ENCODE measurements around the gene MT1X.

The MT1X gene

GRCh38 chr16:56690420-56691122, 8.3 kb downstream of the MT1X start:
- DNase-seq (ENCODE audit: low read depth): no peak

GRCh38 chr16:56691885-56692284, 9.6 kb downstream of the MT1X start:
- no peak for TF ChIP-seq CTCF (conservative IDR thresholded peaks at IDR 0.05; ENCODE audit: low read depth, low read length)
- peak; percentile 41 for DNase-seq (ENCODE audit: low read depth)
- H3K4me3 ChIP-seq (ENCODE audit: low read length): no peak overlapping the region

More at GRCh38 chr16:56690420-56691122, 8.3 kb downstream of the MT1X start:
- no peak overlapping the region for H3K4me3 ChIP-seq (ENCODE audit: low read length)
- no peak for TF ChIP-seq CTCF (conservative IDR thresholded peaks at IDR 0.05; ENCODE audit: low read depth, low read length)

- no peak overlapping the region for H3K4me3 ChIP-seq (ENCODE audit: low read length)
- DNase-seq (ENCODE audit: low read depth): no peak
- no peak for TF ChIP-seq CTCF (conservative IDR thresholded peaks at IDR 0.05; ENCODE audit: low read depth, low read length)
Observed at GRCh38 chr16:56695246-56695645, 13.0 kb downstream of the MT1X start.

GRCh38 chr16:56697456-56698155, 15.3 kb downstream of the MT1X start:
- no peak for DNase-seq (ENCODE audit: low read depth)
- H3K4me3 ChIP-seq (ENCODE audit: low read length): no peak overlapping the region
- TF ChIP-seq CTCF (conservative IDR thresholded peaks at IDR 0.05; ENCODE audit: low read depth, low read length): no peak

- no peak for DNase-seq (ENCODE audit: low read depth)
- no peak for TF ChIP-seq CTCF (conservative IDR thresholded peaks at IDR 0.05; ENCODE audit: low read depth, low read length)
- no peak overlapping the region for H3K4me3 ChIP-seq (ENCODE audit: low read length)
Observed at GRCh38 chr16:56700195-56700594, 17.9 kb downstream of the MT1X start.

GRCh38 chr16:56700631-56701030, 18.4 kb downstream of the MT1X start:
- H3K4me3 ChIP-seq (ENCODE audit: low read length): no peak overlapping the region
- no peak for DNase-seq (ENCODE audit: low read depth)
- TF ChIP-seq CTCF (conservative IDR thresholded peaks at IDR 0.05; ENCODE audit: low read depth, low read length): no peak

- no peak for DNase-seq (ENCODE audit: low read depth)
- no peak overlapping the region for H3K4me3 ChIP-seq (ENCODE audit: low read length)
- no peak for TF ChIP-seq CTCF (conservative IDR thresholded peaks at IDR 0.05; ENCODE audit: low read depth, low read length)
Observed at GRCh38 chr16:56701534-56701933, 19.3 kb downstream of the MT1X start.

Measured in retinal pigment epithelial cell (primary cell).